ENCODE measurements around the gene INTS1. TPM values are rescaled to one million over a fixed set of nuclear protein-coding genes. Genes with fewer than 3 reads are reported as not detected.

INTS1 gene
- polyA plus RNA-seq, 3 donors from 2014 or later: 5.2 to 33.6 (median 11.0) TPM

DNA sequence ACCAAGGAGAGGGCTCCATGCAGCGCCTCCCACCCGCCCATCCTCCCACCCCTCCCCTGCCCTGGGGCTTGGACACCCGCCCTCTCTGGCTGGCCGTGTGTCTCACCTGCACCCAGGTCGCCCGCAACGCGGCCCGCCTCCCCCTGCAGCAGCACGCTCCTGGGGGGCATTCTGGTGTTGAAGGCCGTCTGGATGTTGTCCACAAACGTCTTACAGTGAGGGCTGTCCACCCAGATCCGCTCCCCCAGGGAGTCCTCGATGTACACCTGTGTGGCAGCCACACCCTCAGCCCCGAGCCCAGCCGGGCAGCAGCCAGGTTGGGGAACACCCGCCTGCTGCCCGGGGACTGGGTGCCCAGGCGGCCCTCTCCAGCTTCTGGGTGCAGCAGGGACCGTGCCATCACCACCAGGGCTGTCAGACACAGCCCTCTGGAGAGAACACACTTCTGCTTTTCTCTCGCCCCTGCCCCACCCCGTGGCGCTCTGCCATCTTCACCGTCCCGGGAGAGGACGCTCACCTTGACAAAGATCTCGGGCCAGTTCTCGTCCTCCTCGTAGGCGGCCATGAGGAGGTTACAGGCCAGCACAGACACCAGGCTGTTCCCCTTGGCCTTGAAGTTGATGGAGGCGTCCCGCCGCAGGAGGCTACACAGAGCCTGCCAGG lies 4.7 kb downstream of the INTS1 start:
- Mint-ChIP-seq H3K27ac (no peak overlapping the region), H3K9me3 (no peaks in the 10 kb centered on the region), H3K4me1 (peaks cover 19 to 28% of the 10 kb centered on the region in 2 donors), H3K36me3 (peaks cover 3 to 11% (median 3%) of the 10 kb centered on the region in 3 donors), H3K27me3 (ENCODE audit: low read depth in 3 of 3) (peaks cover 0 to 4% (median 1%) of the 10 kb centered on the region in 3 donors), H3K4me3 (no peak overlapping the region)
- no peak for DNase-seq

GRCh38 chr7:1498370-1499305 lies 5.6 kb downstream of the INTS1 start:
- Mint-ChIP-seq H3K4me3 (no peak overlapping the region), H3K36me3 (peaks cover 3 to 11% (median 3%) of the 10 kb centered on the region in 3 donors), H3K4me1 (peaks cover 19 to 24% of the 10 kb centered on the region in 2 donors)

GRCh38 chr7:1497293-1497927 lies 6.8 kb downstream of the INTS1 start:
- peaks cover 0 to 4% (median 0%) of the 10 kb centered on the region in 3 donors for H3K27me3 Mint-ChIP-seq (ENCODE audit: low read depth in 3 of 3)
- DNase-seq: no peak
- H3K27ac Mint-ChIP-seq: no peak overlapping the region
- H3K4me3 Mint-ChIP-seq: no peak overlapping the region
- peaks cover 3 to 13% (median 5%) of the 10 kb centered on the region in 3 donors for H3K36me3 Mint-ChIP-seq
- H3K4me1 Mint-ChIP-seq: peaks cover 8 to 13% of the 10 kb centered on the region in 2 donors
- no peaks in the 10 kb centered on the region for H3K9me3 Mint-ChIP-seq

More at GRCh38 chr7:1498370-1499305, 5.6 kb downstream of the INTS1 start:
- Mint-ChIP-seq H3K27me3 (ENCODE audit: low read depth in 3 of 3) (peaks cover 0 to 6% (median 1%) of the 10 kb centered on the region in 3 donors), H3K27ac (no peak overlapping the region), H3K9me3 (no peaks in the 10 kb centered on the region)
- no peak for DNase-seq

GRCh38 chr7:1496531-1497292 lies 7.5 kb downstream of the INTS1 start:
- H3K36me3 Mint-ChIP-seq: peaks cover 0 to 16% (median 9%) of the 10 kb centered on the region in 3 donors
- no peak overlapping the region for H3K27ac Mint-ChIP-seq
- peaks cover 0 to 4% (median 0%) of the 10 kb centered on the region in 3 donors for H3K27me3 Mint-ChIP-seq (ENCODE audit: low read depth in 3 of 3)

GRCh38 chr7:1495564-1496242 lies 8.5 kb downstream of the INTS1 start:
- no peak overlapping the region for H3K4me3 Mint-ChIP-seq
- peaks cover 0 to 4% (median 0%) of the 10 kb centered on the region in 3 donors for H3K27me3 Mint-ChIP-seq (ENCODE audit: low read depth in 3 of 3)
- H3K4me1 Mint-ChIP-seq: peaks cover 2 to 3% of the 10 kb centered on the region in 2 donors
- H3K27ac Mint-ChIP-seq: no peak overlapping the region
- H3K36me3 Mint-ChIP-seq: peaks cover 1 to 23% (median 8%) of the 10 kb centered on the region in 3 donors
- DNase-seq: no peak
- no peaks in the 10 kb centered on the region for H3K9me3 Mint-ChIP-seq

More at GRCh38 chr7:1496531-1497292, 7.5 kb downstream of the INTS1 start:
- Mint-ChIP-seq H3K4me3 (no peak overlapping the region), H3K9me3 (no peaks in the 10 kb centered on the region), H3K4me1 (peaks cover under 1 to 6% of the 10 kb centered on the region in 2 donors)
- no peak for DNase-seq

DNA sequence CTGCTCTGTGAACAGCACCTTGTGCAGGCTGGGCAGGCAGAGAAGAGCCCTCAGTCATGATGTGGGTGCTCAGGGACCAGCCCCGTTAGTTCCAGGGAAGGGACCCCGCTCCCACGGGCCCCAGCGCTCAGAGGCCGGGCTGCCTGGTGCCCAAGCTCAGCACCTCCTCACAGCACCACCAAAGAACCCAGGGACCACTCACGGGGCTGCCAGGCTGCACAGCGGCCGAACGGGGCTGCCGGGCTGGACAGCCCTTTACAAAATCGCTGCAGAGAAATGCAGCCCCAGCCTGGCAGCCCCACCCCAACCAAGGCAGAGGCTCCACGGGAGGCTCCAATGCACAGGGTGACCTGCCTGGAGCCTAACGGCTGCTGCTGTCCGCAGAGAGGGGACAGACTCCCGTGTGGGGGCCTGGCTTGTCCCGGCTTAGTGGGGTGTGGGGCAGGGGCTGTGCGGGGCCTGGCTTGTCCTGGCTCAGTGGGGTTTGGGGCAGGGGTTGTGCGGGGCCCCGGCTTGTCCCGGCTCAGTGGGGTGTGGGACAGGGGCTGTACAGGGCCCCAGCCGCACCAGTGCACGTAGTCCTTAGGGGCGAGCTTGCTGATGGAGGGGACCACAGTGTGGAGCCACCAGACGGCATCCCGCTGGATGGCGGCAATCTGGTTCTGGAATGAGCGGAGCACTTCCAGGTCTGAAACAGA lies 9.2 kb downstream of the INTS1 start:
- Mint-ChIP-seq H3K27me3 (ENCODE audit: low read depth in 3 of 3) (peaks cover 0 to 4% (median 0%) of the 10 kb centered on the region in 3 donors), H3K4me1 (peaks cover 2 to 4% of the 10 kb centered on the region in 2 donors), H3K36me3 (peaks cover 4 to 27% (median 11%) of the 10 kb centered on the region in 3 donors), H3K27ac (no peak overlapping the region), H3K9me3 (no peaks in the 10 kb centered on the region), H3K4me3 (no peak overlapping the region)
- no peak for DNase-seq

- no peak for DNase-seq
- H3K9me3 Mint-ChIP-seq: no peaks in the 10 kb centered on the region
- H3K4me1 Mint-ChIP-seq: peaks cover 2 to 4% of the 10 kb centered on the region in 2 donors
- H3K36me3 Mint-ChIP-seq: peaks cover 4 to 27% (median 11%) of the 10 kb centered on the region in 3 donors
- no peak overlapping the region for H3K27ac Mint-ChIP-seq
- H3K27me3 Mint-ChIP-seq (ENCODE audit: low read depth in 3 of 3): peaks cover 0 to 4% (median 0%) of the 10 kb centered on the region in 3 donors
- H3K4me3 Mint-ChIP-seq: no peak overlapping the region
Measured at GRCh38 chr7:1494447-1494846, 9.7 kb downstream of the INTS1 start.

- Mint-ChIP-seq H3K36me3 (peaks cover 4 to 28% (median 11%) of the 10 kb centered on the region in 3 donors), H3K27ac (no peak overlapping the region), H3K9me3 (no peaks in the 10 kb centered on the region), H3K4me1 (peaks cover 2 to 4% of the 10 kb centered on the region in 2 donors), H3K27me3 (ENCODE audit: low read depth in 3 of 3) (peaks cover 0 to 4% (median 0%) of the 10 kb centered on the region in 3 donors), H3K4me3 (no peak overlapping the region)
- no peak for DNase-seq
Measured at GRCh38 chr7:1493571-1493970, 10.6 kb downstream of the INTS1 start.

GRCh38 chr7:1493129-1493528 lies 11.1 kb downstream of the INTS1 start:
- Mint-ChIP-seq H3K9me3 (no peaks in the 10 kb centered on the region), H3K4me1 (peaks cover 2 to 4% of the 10 kb centered on the region in 2 donors), H3K36me3 (peaks cover 4 to 32% (median 11%) of the 10 kb centered on the region in 3 donors), H3K27ac (no peak overlapping the region), H3K27me3 (ENCODE audit: low read depth in 3 of 3) (peaks cover 0 to 4% (median 0%) of the 10 kb centered on the region in 3 donors), H3K4me3 (no peak overlapping the region)
- no peak for DNase-seq

- Mint-ChIP-seq H3K9me3 (no peaks in the 10 kb centered on the region), H3K27me3 (ENCODE audit: low read depth in 3 of 3) (peaks cover 0 to 4% (median 0%) of the 10 kb centered on the region in 3 donors), H3K4me1 (peaks cover 2 to 4% of the 10 kb centered on the region in 2 donors), H3K4me3 (no peak overlapping the region), H3K36me3 (peaks cover 4 to 29% (median 11%) of the 10 kb centered on the region in 3 donors), H3K27ac (no peak overlapping the region)
- no peak for DNase-seq
Measured at GRCh38 chr7:1492640-1493039, 11.5 kb downstream of the INTS1 start.

GRCh38 chr7:1492221-1492620 lies 12.0 kb downstream of the INTS1 start:
- H3K27ac Mint-ChIP-seq: peak overlapping the region in 1 of 6 donors; percentile 46
- no peak for DNase-seq
- peaks cover 4 to 29% (median 11%) of the 10 kb centered on the region in 3 donors for H3K36me3 Mint-ChIP-seq
- no peaks in the 10 kb centered on the region for H3K9me3 Mint-ChIP-seq
- H3K4me3 Mint-ChIP-seq: no peak overlapping the region
- H3K4me1 Mint-ChIP-seq: peaks cover 2 to 4% of the 10 kb centered on the region in 2 donors
- peaks cover 0 to 2% (median 0%) of the 10 kb centered on the region in 3 donors for H3K27me3 Mint-ChIP-seq (ENCODE audit: low read depth in 3 of 3)

DNA sequence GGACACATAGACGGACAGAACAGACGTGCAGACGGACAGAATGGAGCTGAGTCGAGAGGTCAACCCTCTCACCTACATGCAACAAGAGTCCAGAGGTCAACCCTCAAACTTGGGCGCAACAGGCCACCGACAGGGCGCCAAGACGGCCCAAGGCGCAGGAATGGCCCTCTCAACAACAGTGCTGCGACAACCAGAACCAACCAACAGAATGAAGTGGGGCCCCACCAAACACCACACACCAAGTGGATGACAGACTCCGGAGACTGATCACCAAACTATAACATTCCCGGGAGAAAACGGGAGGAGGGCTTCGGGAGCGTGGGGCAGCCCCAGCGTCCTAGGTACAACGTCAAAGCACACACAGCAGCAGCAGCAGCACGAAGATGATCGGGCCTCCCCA lies 13.4 kb downstream of the INTS1 start:
- H3K27me3 Mint-ChIP-seq (ENCODE audit: low read depth in 3 of 3): peaks cover 0 to 2% (median 1%) of the 10 kb centered on the region in 3 donors
- DNase-seq: no peak
- H3K27ac Mint-ChIP-seq: no peak overlapping the region
- peaks cover 2 to 4% of the 10 kb centered on the region in 2 donors for H3K4me1 Mint-ChIP-seq
- no peak overlapping the region for H3K4me3 Mint-ChIP-seq
- no peaks in the 10 kb centered on the region for H3K9me3 Mint-ChIP-seq
- H3K36me3 Mint-ChIP-seq: peaks cover 4 to 29% (median 11%) of the 10 kb centered on the region in 3 donors
